H1 (cell line): ENCODE results near the gene BABAM2. TPM values are rescaled to one million over a fixed set of nuclear protein-coding genes. Genes with fewer than 3 reads are reported as not detected.

Source experiments
- CTCF ChIA-PET: fragments of 300-600 bp; sonication (Branson Sonifier 250); formaldehyde crosslinking; loops from one replicate; lab custom pipeline; 2021; ENCODE audit not compliant: partially characterized antibody; lab: Charles Lee
- POLR2A ChIA-PET: fragments of 300-600 bp; sonication (Branson Sonifier 250); formaldehyde crosslinking; loops from one replicate; lab custom pipeline; 2021; ENCODE audit warnings: inconsistent platforms; ENCODE audit not compliant: partially characterized antibody; lab: Charles Lee
- DNase-seq, 2 experiments: peaks; one replicate each; pipeline versions ENCODE4 v3.0.0 to v3.0.0-alpha.2; 2010 to 2022; ENCODE audit warnings: low spot score in 2 of 2, low read depth in 1 of 2, mixed read lengths in 1 of 2
- FAIRE-seq: peaks from 2 replicates; lab custom pipeline; 2011; peaks lifted over from hg19 to GRCh38; lab: Jason Lieb, UNC
- H2AFZ ChIP-seq: 2 replicates; pipeline ENCODE4 v1.8.1; 2012; ENCODE audit warnings: low read length, inconsistent platforms
- H2AK5ac ChIP-seq: 2 replicates; pipeline ENCODE4 v1.6.1; 2013; ENCODE audit warnings: low read depth, low read length
- H2BK120ac ChIP-seq: replicated peaks from 2 replicates; pipeline ENCODE3; 2013; ENCODE audit warnings: low read depth, low read length, inconsistent platforms
- H2BK12ac ChIP-seq: 2 replicates; pipeline ENCODE4 v1.6.1; 2013; ENCODE audit warnings: low read depth, low read length
- H2BK15ac ChIP-seq: 2 replicates; pipeline ENCODE4 v1.6.1; 2013; ENCODE audit warnings: low read length
- H2BK20ac ChIP-seq: 2 replicates; pipeline ENCODE4 v1.6.1; 2013; ENCODE audit warnings: low read length
- H2BK5ac ChIP-seq: 2 replicates; pipeline ENCODE4 v1.6.1; 2013; ENCODE audit warnings: low read depth, low read length
- H3K14ac ChIP-seq: 2 replicates; pipeline ENCODE4 v1.6.1; 2013; ENCODE audit warnings: inconsistent platforms; ENCODE audit not compliant: insufficient read length
- H3K18ac ChIP-seq: 2 replicates; pipeline ENCODE4 v1.6.1; 2013; ENCODE audit warnings: low read length; ENCODE audit errors: extremely low read depth
- H3K23ac ChIP-seq: 2 replicates; pipeline ENCODE4 v1.6.1; 2013; ENCODE audit warnings: inconsistent platforms; ENCODE audit not compliant: insufficient read length
- H3K23me2 ChIP-seq: 2 replicates; pipeline ENCODE4 v1.6.1; 2013; ENCODE audit warnings: low read depth, low read length
- H3K27ac ChIP-seq: 2 replicates; pipeline ENCODE4 v1.6.1; 2011; ENCODE audit warnings: low read depth, low read length, inconsistent platforms
- H3K27me3 ChIP-seq, 4 experiments: replicated peaks in 1 of 4; 1 replicate in 1 of 4; 2 replicates in 3 of 4; pipeline versions ENCODE4 v1.6.1 to v1.8.1; 2011 to 2013; ENCODE audit warnings: low read length in 3 of 4, mild to moderate bottlenecking in 3 of 4, inconsistent platforms in 2 of 4, mixed read lengths in 2 of 4, moderate library complexity in 1 of 4; ENCODE audit not compliant: control insufficient read depth in 3 of 4, insufficient read depth in 3 of 4; ENCODE audit errors: extremely low read depth in 1 of 4
- H3K36me3 ChIP-seq, 4 experiments: 2 replicates each; pipeline versions ENCODE4 v1.6.1 to v1.8.1; 2011 to 2013; ENCODE audit warnings: mild to moderate bottlenecking in 4 of 4, low read length in 3 of 4, moderate library complexity in 2 of 4, control low read depth in 1 of 4, inconsistent platforms in 1 of 4; ENCODE audit not compliant: insufficient read depth in 4 of 4, control insufficient read depth in 2 of 4
- H3K4ac ChIP-seq: replicated peaks from 2 replicates; pipeline ENCODE3; 2013; ENCODE audit warnings: low read length, low read depth, mixed read lengths, inconsistent platforms; ENCODE audit not compliant: insufficient read length
- H3K4me1 ChIP-seq, 4 experiments: replicated peaks in 1 of 4; 1 replicate in 1 of 4; 2 replicates in 3 of 4; pipeline versions ENCODE4 v1.6.1 to v1.8.1; 2011 to 2013; ENCODE audit warnings: low read length in 3 of 4, inconsistent platforms in 2 of 4, mixed read lengths in 1 of 4; ENCODE audit not compliant: insufficient read depth in 4 of 4, control insufficient read depth in 3 of 4
- H3K4me2 ChIP-seq, 2 experiments: 2 replicates each; pipeline versions ENCODE4 v1.6.1 to v1.8.1; 2011 to 2013; ENCODE audit warnings: low read depth in 2 of 2, low read length in 2 of 2, control low read depth in 1 of 2, inconsistent platforms in 1 of 2, mild to moderate bottlenecking in 1 of 2; ENCODE audit not compliant: insufficient read depth in 1 of 2
- H3K4me3 ChIP-seq, 4 experiments: fragments of 200-600, 300-600 bp in 1 of 4; sonication (generic), shearing (Covaris generic), sonication (Bioruptor Twin) in 1 of 4; 2 replicates each; pipeline versions ENCODE4 v1.5.1 to v1.8.1; 2011 to 2016; ENCODE audit warnings: low read length in 4 of 4, low read depth in 3 of 4, control low read depth in 2 of 4, inconsistent platforms in 2 of 4, mild to moderate bottlenecking in 2 of 4, mixed read lengths in 1 of 4, moderate library complexity in 1 of 4; ENCODE audit not compliant: insufficient read depth in 2 of 4; ENCODE audit errors: extremely low read depth in 1 of 4
- H3K56ac ChIP-seq: replicated peaks from 2 replicates; pipeline ENCODE3; 2013; ENCODE audit warnings: low read depth, mild to moderate bottlenecking, mixed read lengths, low read length, inconsistent platforms; ENCODE audit not compliant: insufficient read length
- H3K79me1 ChIP-seq: 2 replicates; pipeline ENCODE4 v1.6.1; 2013; ENCODE audit warnings: low read depth, low read length, control low read depth
- H3K79me2 ChIP-seq, 2 experiments: 2 replicates each; pipeline versions ENCODE4 v1.6.1 to v1.8.1; 2012 to 2013; ENCODE audit warnings: low read length in 2 of 2, mild to moderate bottlenecking in 2 of 2, inconsistent platforms in 1 of 2; ENCODE audit not compliant: insufficient read depth in 2 of 2, control insufficient read depth in 1 of 2
- H3K9ac ChIP-seq, 4 experiments: replicated peaks in 1 of 4; 1 replicate in 1 of 4; 2 replicates in 3 of 4; pipeline versions ENCODE4 v1.6.1 to v1.8.1; 2011 to 2013; ENCODE audit warnings: low read depth in 3 of 4, low read length in 3 of 4, control low read depth in 2 of 4, mild to moderate bottlenecking in 2 of 4, moderate library complexity in 2 of 4, inconsistent platforms in 1 of 4; ENCODE audit errors: extremely low read depth in 1 of 4
- H3K9me3 ChIP-seq, 2 experiments: 2 replicates each; pipeline versions ENCODE4 v1.6.1 to v1.8.1; 2012 to 2013; ENCODE audit warnings: mild to moderate bottlenecking in 2 of 2, moderate library complexity in 2 of 2, control low read depth in 1 of 2, inconsistent platforms in 1 of 2, low read depth in 1 of 2, low read length in 1 of 2, mixed read lengths in 1 of 2; ENCODE audit not compliant: insufficient read depth in 2 of 2
- H4K20me1 ChIP-seq, 2 experiments: replicated peaks in 1 of 2; 2 replicates each; pipeline versions ENCODE3 to v1.8.1; 2011 to 2013; ENCODE audit warnings: inconsistent platforms in 2 of 2, low read length in 2 of 2, mild to moderate bottlenecking in 1 of 2; ENCODE audit not compliant: insufficient read depth in 2 of 2, control insufficient read depth in 1 of 2
- H4K5ac ChIP-seq: 2 replicates; pipeline ENCODE4 v1.6.1; 2013; ENCODE audit warnings: low read length, low read depth, mixed read lengths, inconsistent platforms; ENCODE audit not compliant: insufficient read length
- H4K8ac ChIP-seq: 2 replicates; pipeline ENCODE4 v1.8.0; 2013; ENCODE audit warnings: mild to moderate bottlenecking, moderate library complexity, low read length, inconsistent platforms; ENCODE audit not compliant: insufficient read depth; ENCODE audit errors: extremely low read depth
- H4K91ac ChIP-seq: replicated peaks from 2 replicates; pipeline ENCODE3; 2013; ENCODE audit warnings: low read length, mixed read lengths, inconsistent platforms; ENCODE audit not compliant: insufficient read length
- WGBS, 2 experiments: shearing (Covaris generic) in 1 of 2; methylation state at CpG; one replicate each; pipeline versions ENCODE4 v1.1.6 to v1.1.7; 2013 to 2015; ENCODE audit warnings: low lambda C conversion rate in 2 of 2, mixed read lengths in 2 of 2, inconsistent platforms in 1 of 2, low coverage in 1 of 2, missing lambda C conversion rate in 1 of 2; ENCODE audit not compliant: insufficient replicate concordance in 2 of 2, insufficient coverage in 1 of 2, insufficient read length in 1 of 2; ENCODE audit errors: extremely low coverage in 1 of 2, missing lambda C conversion rate in 1 of 2; 5-methylcytosine and 5-hydroxymethylcytosine counted together
- polyA plus RNA-seq, 7 experiments: library from polyadenylated mRNA; depleted of rRNA in 3 of 7; stranded (reverse) in 5 of 7; unstranded in 2 of 7; fragments of >200 nt in 5 of 7; fragments of 200-250 nt in 2 of 7; gene quantifications; 1 replicate in 5 of 7; 2 replicates in 1 of 7; 4 replicates in 1 of 7; pipeline versions ENCODE4 v1.2.1 to v1.2.3, GENCODE V29; 2011 to 2013; ENCODE audit warnings: missing spikeins in 2 of 7, mixed read lengths in 2 of 7
- total RNA-seq: library from RNA; stranded (reverse); fragmentation: NEBNext Ultra II Directional; extraction: Animal tissue kit (Norgen Biotek cat#: 25700); gene quantifications from 2 replicates; pipeline ENCODE4 v1.2.1, GENCODE V29; 2021

BABAM2 gene
- total and polyA plus RNA-seq, 2 of the 8 experiments (the other 6 are each of a cell fraction or from before 2014, with no cell fraction given) = 15.8 to 20.9 TPM

- FAIRE-seq (no peak), DNase-seq (no peak)
- H3K79me2 ChIP-seq = 0 out of 4 replicates have a peak, but pooled peaks cover 0 to 2% of the 10 kb centered on the region in 2 experiments
- H2AK5ac ChIP-seq = no peak overlapping the region
- H2AFZ ChIP-seq = no peak overlapping the region
- no peaks in the 10 kb centered on the region for H3K79me1 ChIP-seq
- H3K23me2 ChIP-seq = no peaks in the 10 kb centered on the region
- H4K8ac ChIP-seq = no peak overlapping the region
- ChIA-PET POLR2A (no interaction called here), CTCF (interaction anchor here (1.3 to 1.6 kb wide), 2 partner anchors 14 to 91 kb away, joined by 3 read pairs; no protein-coding TSS in a partner anchor)
- no peak overlapping the region for H3K14ac ChIP-seq
- H2BK5ac ChIP-seq = no peak overlapping the region
- H4K91ac ChIP-seq = no peak overlapping the region
- H3K27ac ChIP-seq = no peak overlapping the region
- H3K9me3 ChIP-seq = no peaks in the 10 kb centered on the region
- H3K4ac ChIP-seq = no peak overlapping the region
- H3K9ac ChIP-seq = no peak overlapping the region
- no peak overlapping the region for H2BK120ac ChIP-seq
- no peak overlapping the region for H2BK20ac ChIP-seq
- no peaks in the 10 kb centered on the region for H3K36me3 ChIP-seq
- H2BK15ac ChIP-seq = no peak overlapping the region
- no peaks in the 10 kb centered on the region for H3K4me1 ChIP-seq
- no peak overlapping the region for H2BK12ac ChIP-seq
- WGBS, 2 experiments = 85% methylated on average over 4 of the region's 4 CpGs; no CpG with 5 or more reads in 1 of the 2 experiments
- H3K4me3 ChIP-seq = no peak overlapping the region
- H3K18ac ChIP-seq = no peak overlapping the region
- no peak overlapping the region for H3K23ac ChIP-seq
- no peak overlapping the region for H3K56ac ChIP-seq
- H3K27me3 ChIP-seq = no peaks in the 10 kb centered on the region
- no peaks in the 10 kb centered on the region for H4K20me1 ChIP-seq
- no peak overlapping the region for H3K4me2 ChIP-seq
- H4K5ac ChIP-seq = no peak overlapping the region
These were observed 63.7 kb downstream of the BABAM2 start for GRCh38 chr2:27954221-27954673.
